Islet precursor cell (in vitro differentiated cells): Measurements from ENCODE around the gene ACSF3.
"Not testable (repeated sequence)": the region's sequence is repeated elsewhere in the genome, so short reads cannot be mapped to it uniquely, and the experiment has no call there.

ENCODE experiments used
- DNase-seq: peaks from one replicate; pipeline ENCODE4 v3.0.0-alpha.2; 2018

ACSF3 gene

GRCh38 chr16:89150090-89150835, 56.6 kb downstream of the ACSF3 start:
- no peak for DNase-seq

- DNase-seq: no peak
Observed at GRCh38 chr16:89150981-89151380, 57.3 kb downstream of the ACSF3 start.

- DNase-seq: no peak
Observed at GRCh38 chr16:89152831-89153700, 59.4 kb downstream of the ACSF3 start.

- DNase-seq: peak; percentile 72
Observed at GRCh38 chr16:89153848-89154271, 60.2 kb downstream of the ACSF3 start.

- DNase-seq: no peak
Observed at GRCh38 chr16:89154390-89155183, 60.9 kb downstream of the ACSF3 start.

GRCh38 chr16:89155184-89155679, 61.6 kb downstream of the ACSF3 start:
- peak; percentile 79 for DNase-seq

GRCh38 chr16:89155851-89156739, 62.4 kb downstream of the ACSF3 start:
- no peak for DNase-seq

GRCh38 chr16:89156740-89157645, 63.3 kb downstream of the ACSF3 start:
- no peak for DNase-seq

GRCh38 chr16:89157778-89158177, 64.1 kb downstream of the ACSF3 start:
- DNase-seq: no peak

- no peak for DNase-seq
Observed at GRCh38 chr16:89159066-89159849, 65.6 kb downstream of the ACSF3 start.

GRCh38 chr16:89159850-89160354, 66.2 kb downstream of the ACSF3 start:
- no peak for DNase-seq

GRCh38 chr16:89160977-89161701, 67.5 kb downstream of the ACSF3 start:
- DNase-seq: no peak

GRCh38 chr16:89161763-89162713, 68.4 kb downstream of the ACSF3 start:
- no peak for DNase-seq

GRCh38 chr16:89163297-89163696, 69.6 kb downstream of the ACSF3 start:
- DNase-seq: no peak

- DNase-seq: no peak
Observed at GRCh38 chr16:89164436-89164835, 70.8 kb downstream of the ACSF3 start.

- no peak for DNase-seq
Observed at GRCh38 chr16:89164847-89165680, 71.4 kb downstream of the ACSF3 start.

- not testable (repeated sequence) for DNase-seq
Observed at GRCh38 chr16:89165681-89165979, 72.0 kb downstream of the ACSF3 start.
